ENCODE data around the gene VPS51. TPM values are rescaled to one million over a fixed set of nuclear protein-coding genes. Genes with fewer than 3 reads are reported as not detected.
A peak's percentile ranks its signal among the peaks of the same experiment; 100 is the strongest.

Gene VPS51
- total and polyA plus RNA-seq, 11 donors = 78.4 to 165 (median 101) TPM

- ATAC-seq = no peak
- intact Hi-C loops (cut with DNase I) = no loop called here
- no peaks in the 10 kb centered on the region for H3K27me3 ChIP-seq
These were observed 37.1 kb downstream of the VPS51 start for GRCh38 chr11:65132988-65133700.

GRCh38 chr11:65133724-65134123 is 37.7 kb downstream of the VPS51 start:
- DNase-seq (peak in 2 of 5 donors; percentile 49 to 51), ATAC-seq (peak in 1 of 4 donors; percentile 2)
- TF ChIP-seq CTCF (IDR thresholded peaks at IDR 0.05) (no peak), POLR2A (IDR thresholded peaks at IDR 0.05) (no peak)
- no peaks in the 10 kb centered on the region for H3K27me3 ChIP-seq
- peak overlapping the region; percentile 63 to 98 (median 89) for H3K4me3 ChIP-seq
- H3K36me3 ChIP-seq = peaks cover 0 to 44% (median 42%) of the 10 kb centered on the region in 9 donors
- no peaks in the 10 kb centered on the region for H3K9me3 ChIP-seq
- intact Hi-C loops (cut with DNase I) = loop anchor here in 2 of 10 donors (2.0 kb wide), 1 partner anchor 47 kb away; the partner anchor contains the start of gene CAPN1 (in 2 of the 2)
- H3K27ac ChIP-seq = peak overlapping the region; percentile 94 to 99 (median 98)
- 2 to 4% (median 3%) methylated on average over 11 to 20 of the region's 20 CpGs for WGBS, 4 donors
- H3K4me1 ChIP-seq = peaks cover 0 to 34% (median 26%) of the 10 kb centered on the region in 12 donors

More at GRCh38 chr11:65132988-65133700, 37.1 kb downstream of the VPS51 start:
- DNase-seq = peak in 2 of 5 donors; percentile 19 to 28
- 42 to 53% (median 48%) methylated on average over 16 to 18 of the region's 18 CpGs for whole genome bisulfite sequencing, 4 donors
- Histone ChIP-seq H3K36me3 (peaks cover 0 to 50% (median 47%) of the 10 kb centered on the region in 9 donors), H3K9me3 (no peaks in the 10 kb centered on the region), H3K27ac (peak overlapping the region in 10 of 12 donors; percentile 94 to 99 (median 98)), H3K4me1 (peaks cover 0 to 34% (median 26%) of the 10 kb centered on the region in 12 donors), H3K4me3 (peak overlapping the region; percentile 63 to 98 (median 89))
- TF ChIP-seq POLR2A (IDR thresholded peaks at IDR 0.05) (no peak), CTCF (IDR thresholded peaks at IDR 0.05) (no peak)

GRCh38 chr11:65134240-65134951 is 38.4 kb downstream of the VPS51 start, which contains the start of gene SYVN1:
SYVN1 (minus strand) TSS chr11:65134519; CDS start chr11:65133601, 918 bp downstream.
- H3K36me3 ChIP-seq = peaks cover 0 to 37% (median 35%) of the 10 kb centered on the region in 9 donors
- WGBS, 4 donors = 0 to 1% (median 1%) methylated on average over 34 to 60 of the region's 60 CpGs
- TF ChIP-seq CTCF (IDR thresholded peaks at IDR 0.05) = no peak
- TF ChIP-seq POLR2A (IDR thresholded peaks at IDR 0.05) = peak; percentile 57 to 85
- intact Hi-C loops (cut with DNase I) = loop anchor here in 2 of 10 donors (2.0 kb wide), 1 partner anchor 46 kb away; the partner anchor contains the start of gene CAPN1 (in 2 of the 2)
- peak within 1 kb of the TSS; percentile 94 to 99 (median 98) for H3K27ac ChIP-seq
- ATAC-seq (peak; percentile 87 to 93 (median 92)), DNase-seq (peak; percentile 91 to 94 (median 93))
- no peaks in the 10 kb centered on the region for H3K9me3 ChIP-seq
- no peaks in the 10 kb centered on the region for H3K27me3 ChIP-seq
- peaks cover 0 to 34% (median 26%) of the 10 kb centered on the region in 12 donors for H3K4me1 ChIP-seq
- peak within 1 kb of the TSS; percentile 63 to 98 (median 89) for H3K4me3 ChIP-seq
